ENCODE data around the gene OAS1. TPM values are rescaled to one million over a fixed set of nuclear protein-coding genes. Genes with fewer than 3 reads are reported as not detected.

Gene OAS1
- total and polyA plus RNA-seq, 2 donors (not counting 1 experiment from before 2014, with no cell fraction given), result 48.3 to 70.2 TPM

- Histone ChIP-seq H3K27ac (ENCODE audit: low read length in 2 of 2) (no peak overlapping the region), H3K79me2 (ENCODE audit: control insufficient read depth, insufficient read depth, low read length) (no peaks in the 10 kb centered on the region), H2AFZ (ENCODE audit: insufficient read depth, low read depth, low read length, poor library complexity, severe bottlenecking) (no peak overlapping the region), H3K4me1 (ENCODE audit: control insufficient read depth in 2 of 2, insufficient read depth in 2 of 2, low read length in 2 of 2) (no peaks in the 10 kb centered on the region), H3K9me3 (ENCODE audit: control extremely low read depth in 1 of 3, control insufficient read depth in 2 of 3, insufficient read depth in 1 of 3, low read length in 2 of 3) (peaks cover 0 to 4% (median 2%) of the 10 kb centered on the region in 3 donors), H3K9ac (ENCODE audit: low read length) (no peak overlapping the region), H3K4me2 (replicated peaks; ENCODE audit: low read depth, low read length, poor library complexity, severe bottlenecking) (no peak overlapping the region), H3K4me3 (ENCODE audit: control extremely low read depth in 1 of 5, extremely low read depth in 1 of 5, insufficient read depth in 1 of 5, low read depth in 2 of 5, low read length in 4 of 5) (no peak overlapping the region), H3K36me3 (replicated peaks in 1 of 2; ENCODE audit: control extremely low read depth in 1 of 2, control insufficient read depth in 1 of 2, extremely low read depth in 1 of 2, insufficient read depth in 2 of 2, low read length in 1 of 2) (no peaks in the 10 kb centered on the region), H3K27me3 (replicated peaks in 1 of 4; ENCODE audit: control extremely low read depth in 1 of 4, control insufficient read depth in 3 of 4, insufficient read depth in 4 of 4, low read length in 3 of 4) (peaks cover 0 to 9% (median 0%) of the 10 kb centered on the region in 4 experiments), H4K20me1 (ENCODE audit: control insufficient read depth, insufficient read depth, low read length, poor library complexity, severe bottlenecking) (no peaks in the 10 kb centered on the region)
- peaks cover 12% of the 10 kb centered on the region for H3K27me3 Mint-ChIP-seq
- no peak for DNase-seq
- POLR2A ChIA-PET, result no interaction called here
- 14% methylated on average over 2 of the region's 2 CpGs for WGBS (ENCODE audit: insufficient coverage)
- no peaks in the 10 kb centered on the region for H3K9me3 Mint-ChIP-seq (ENCODE audit: insufficient read depth)
- TF ChIP-seq EZH2 (IDR thresholded peaks at IDR 0.05; ENCODE audit: borderline replicate concordance, insufficient read depth, low read depth, low read length, poor library complexity, severe bottlenecking) (no peak), CTCF (IDR thresholded peaks at IDR 0.05) (no peak)
- CTCF ChIA-PET, result no interaction called here
- H3K4me3 Mint-ChIP-seq, result no peak overlapping the region
- H3K27ac Mint-ChIP-seq, result no peak overlapping the region
- no peaks in the 10 kb centered on the region for H3K4me1 Mint-ChIP-seq
- no peak for ATAC-seq (ENCODE audit: low read depth)
- intact Hi-C loops (cut with micrococcal nuclease), result no loop called here
Observed at GRCh38 chr12:112887550-112887949, 19.2 kb upstream of the OAS1 start.

- Mint-ChIP-seq H3K4me3 (no peak overlapping the region), H3K4me1 (peaks cover 6% of the 10 kb centered on the region), H3K9me3 (ENCODE audit: insufficient read depth) (no peaks in the 10 kb centered on the region), H3K27ac (no peak overlapping the region), H3K27me3 (peaks cover 6% of the 10 kb centered on the region)
- H3K27me3 ChIP-seq (replicated peaks in 1 of 4; ENCODE audit: control extremely low read depth in 1 of 4, control insufficient read depth in 3 of 4, insufficient read depth in 4 of 4, low read length in 3 of 4), result peaks cover 0 to 4% (median 0%) of the 10 kb centered on the region in 4 experiments
- H3K9me3 ChIP-seq (ENCODE audit: control extremely low read depth in 1 of 3, control insufficient read depth in 2 of 3, insufficient read depth in 1 of 3, low read length in 2 of 3), result peaks cover 0 to 2% (median 0%) of the 10 kb centered on the region in 3 donors
- ChIA-PET POLR2A (no interaction called here), CTCF (no interaction called here)
- WGBS (ENCODE audit: insufficient coverage), result 98% methylated on average over 5 of the region's 6 CpGs
- no peak overlapping the region for H3K4me3 ChIP-seq (ENCODE audit: control extremely low read depth in 1 of 5, extremely low read depth in 1 of 5, insufficient read depth in 1 of 5, low read depth in 2 of 5, low read length in 4 of 5)
- H3K9ac ChIP-seq (ENCODE audit: low read length), result no peak overlapping the region
- H3K4me1 ChIP-seq (ENCODE audit: control insufficient read depth in 2 of 2, insufficient read depth in 2 of 2, low read length in 2 of 2), result no peaks in the 10 kb centered on the region
- no peak for DNase-seq
- H3K4me2 ChIP-seq (replicated peaks; ENCODE audit: low read depth, low read length, poor library complexity, severe bottlenecking), result no peak overlapping the region
- H3K79me2 ChIP-seq (ENCODE audit: control insufficient read depth, insufficient read depth, low read length), result no peaks in the 10 kb centered on the region
- no peaks in the 10 kb centered on the region for H3K36me3 ChIP-seq (replicated peaks in 1 of 2; ENCODE audit: control extremely low read depth in 1 of 2, control insufficient read depth in 1 of 2, extremely low read depth in 1 of 2, insufficient read depth in 2 of 2, low read length in 1 of 2)
- no peak overlapping the region for H2AFZ ChIP-seq (ENCODE audit: insufficient read depth, low read depth, low read length, poor library complexity, severe bottlenecking)
- intact Hi-C loops (cut with micrococcal nuclease), result no loop called here
- H4K20me1 ChIP-seq (ENCODE audit: control insufficient read depth, insufficient read depth, low read length, poor library complexity, severe bottlenecking), result no peaks in the 10 kb centered on the region
- no peak overlapping the region for H3K27ac ChIP-seq (ENCODE audit: low read length in 2 of 2)
- no peak for TF ChIP-seq EZH2 (IDR thresholded peaks at IDR 0.05; ENCODE audit: borderline replicate concordance, insufficient read depth, low read depth, low read length, poor library complexity, severe bottlenecking)
- TF ChIP-seq CTCF (IDR thresholded peaks at IDR 0.05), result no peak
- no peak for ATAC-seq (ENCODE audit: low read depth)
Observed at GRCh38 chr12:112891093-112892024, 15.4 kb upstream of the OAS1 start.
